Mesodermal cell (in vitro differentiated cells): ENCODE data around the gene FOXP1.

ENCODE experiments used
- H3K27ac ChIP-seq: 2 replicates; pipeline ENCODE4 v1.7.0; 2013; ENCODE audit warnings: mild to moderate bottlenecking, low read depth, low read length, moderate library complexity; ENCODE audit not compliant: severe bottlenecking
- H3K36me3 ChIP-seq: 2 replicates; pipeline ENCODE4 v1.7.1; 2013; ENCODE audit warnings: mild to moderate bottlenecking, low read length, moderate library complexity; ENCODE audit not compliant: control insufficient read depth, insufficient read depth
- H3K4me1 ChIP-seq: one replicate; pipeline ENCODE4 v1.7.1; 2013; ENCODE audit warnings: mild to moderate bottlenecking, low read length; ENCODE audit not compliant: insufficient read depth, control insufficient read depth, poor library complexity, severe bottlenecking
- H3K4me3 ChIP-seq: 2 replicates; pipeline ENCODE4 v1.7.0; 2013; ENCODE audit warnings: low read length, control low read depth, mild to moderate bottlenecking; ENCODE audit not compliant: insufficient read depth, poor library complexity, severe bottlenecking; ENCODE audit errors: extremely low read depth
- H3K9me3 ChIP-seq: 2 replicates; pipeline ENCODE4 v1.7.1; 2013; ENCODE audit warnings: mild to moderate bottlenecking, low read length, moderate library complexity; ENCODE audit not compliant: control insufficient read depth
- WGBS, 2 experiments: methylation state at CpG; one replicate each; pipeline ENCODE4 v1.1.5; 2013; ENCODE audit warnings: missing lambda C conversion rate in 2 of 2; ENCODE audit not compliant: insufficient coverage in 2 of 2; 5-methylcytosine and 5-hydroxymethylcytosine counted together

Gene FOXP1

DNA sequence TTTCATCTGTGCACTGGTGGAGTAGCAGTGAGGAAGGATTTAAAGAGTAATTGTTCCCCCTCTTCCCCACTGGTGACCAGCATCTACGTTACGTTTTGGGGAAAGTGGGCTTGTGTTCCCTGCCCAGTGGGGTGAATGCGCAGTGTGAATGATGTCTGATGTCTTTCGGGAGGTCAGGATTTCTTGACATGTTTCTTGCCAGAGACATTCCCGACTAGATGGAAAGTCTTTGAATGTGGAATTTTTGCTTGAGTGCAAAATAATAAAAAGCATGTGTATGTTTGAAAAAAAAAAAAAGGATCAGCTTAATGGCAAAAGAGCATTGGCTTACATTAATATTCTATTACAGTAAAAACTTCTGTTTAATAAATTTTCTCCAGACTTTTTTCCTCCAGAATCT, 632.2 kb downstream of the FOXP1 start:
- 92 to 93% methylated on average over 2 to 5 of the region's 5 CpGs for WGBS, 2 experiments
- H3K4me3 ChIP-seq = no peak overlapping the region
- H3K4me1 ChIP-seq = no peaks in the 10 kb centered on the region
- H3K27ac ChIP-seq = no peak overlapping the region
- H3K9me3 ChIP-seq = no peaks in the 10 kb centered on the region
- no peaks in the 10 kb centered on the region for H3K36me3 ChIP-seq

DNA sequence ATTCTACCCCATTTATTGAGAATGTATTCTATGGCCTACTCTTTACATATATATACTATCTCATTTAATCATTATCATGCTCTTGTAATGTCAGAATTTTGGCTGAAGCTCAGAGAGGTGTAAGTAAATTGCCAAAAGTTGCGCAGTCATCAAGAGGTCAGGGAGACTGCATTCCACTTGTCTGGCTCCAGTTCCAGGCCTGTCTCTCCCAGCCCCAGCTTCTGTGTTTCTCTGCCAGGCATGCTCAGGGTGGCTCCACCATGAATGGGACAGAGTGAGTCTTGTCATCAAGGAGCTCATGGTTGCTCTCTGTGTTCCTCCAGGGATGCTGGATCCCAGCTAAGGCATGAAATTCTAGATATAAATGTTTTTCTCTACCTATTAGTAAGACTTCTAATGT, 635.9 kb downstream of the FOXP1 start:
- 100% methylated on average over 1 of the region's 1 CpG; no CpG with 5 or more reads in 1 of the 2 experiments for WGBS, 2 experiments
- no peak overlapping the region for H3K27ac ChIP-seq
- H3K9me3 ChIP-seq = no peaks in the 10 kb centered on the region
- H3K36me3 ChIP-seq = no peaks in the 10 kb centered on the region
- no peaks in the 10 kb centered on the region for H3K4me1 ChIP-seq
- no peak overlapping the region for H3K4me3 ChIP-seq

DNA sequence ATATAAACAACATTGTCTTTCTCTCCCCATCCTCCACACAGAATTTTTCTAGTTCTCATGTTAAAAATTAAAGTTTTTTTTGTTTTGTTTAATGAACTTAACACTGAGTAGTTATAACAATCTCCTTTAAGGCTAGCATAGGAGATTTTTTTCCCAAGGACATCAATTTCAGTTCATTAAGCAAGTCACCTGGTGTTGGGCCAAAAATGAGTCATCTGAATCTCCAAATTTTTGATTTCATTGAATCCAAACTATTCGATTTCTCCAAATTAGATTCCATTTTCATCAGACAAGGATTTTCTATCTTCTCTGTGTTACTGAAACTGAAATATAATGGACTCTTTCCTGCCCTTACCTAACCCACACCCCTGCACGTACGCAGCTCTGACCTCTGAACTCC, 639.6 kb downstream of the FOXP1 start:
- no peaks in the 10 kb centered on the region for H3K36me3 ChIP-seq
- no peak overlapping the region for H3K4me3 ChIP-seq
- WGBS, 2 experiments = 86% methylated on average over 1 of the region's 3 CpGs; no CpG with 5 or more reads in 1 of the 2 experiments
- no peak overlapping the region for H3K27ac ChIP-seq
- no peaks in the 10 kb centered on the region for H3K9me3 ChIP-seq
- H3K4me1 ChIP-seq = no peaks in the 10 kb centered on the region

DNA sequence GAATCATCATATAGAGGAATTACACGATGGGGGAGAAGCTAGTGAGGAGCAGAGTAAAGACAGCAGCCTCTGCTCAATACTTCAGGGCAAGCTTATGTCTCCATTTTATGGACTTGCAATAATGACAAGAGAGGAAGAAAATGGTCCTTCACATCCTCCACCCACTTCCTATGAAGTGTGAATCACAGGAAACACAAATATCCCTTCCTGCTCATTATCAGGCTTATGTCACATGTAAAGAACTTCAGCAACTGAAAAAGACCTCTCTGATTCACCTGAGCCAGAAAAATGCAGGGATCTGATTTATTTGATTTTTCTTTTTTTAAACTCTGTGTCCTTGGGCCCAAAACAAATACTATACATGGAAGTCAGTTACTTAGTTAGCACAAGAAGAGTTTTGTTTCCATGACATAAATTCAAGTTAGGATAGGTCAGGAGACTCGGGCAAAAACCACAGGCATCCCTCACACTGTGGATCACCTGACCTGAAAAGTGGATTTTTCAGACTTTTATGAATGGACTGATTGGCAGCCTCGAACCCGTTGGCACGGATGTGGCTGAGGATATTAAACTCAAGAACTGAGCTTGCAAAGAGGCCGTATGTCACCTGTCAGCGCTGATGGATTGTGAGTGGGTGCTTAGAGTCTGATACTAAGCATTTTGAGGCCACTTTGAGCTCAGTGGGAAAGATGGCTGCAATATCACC, 650.3 kb downstream of the FOXP1 start:
- Histone ChIP-seq H3K4me1 (no peaks in the 10 kb centered on the region), H3K27ac (no peak overlapping the region), H3K9me3 (no peaks in the 10 kb centered on the region), H3K4me3 (no peak overlapping the region), H3K36me3 (no peaks in the 10 kb centered on the region)
- WGBS, 2 experiments = 92 to 96% methylated on average over 6 of the region's 7 CpGs

DNA sequence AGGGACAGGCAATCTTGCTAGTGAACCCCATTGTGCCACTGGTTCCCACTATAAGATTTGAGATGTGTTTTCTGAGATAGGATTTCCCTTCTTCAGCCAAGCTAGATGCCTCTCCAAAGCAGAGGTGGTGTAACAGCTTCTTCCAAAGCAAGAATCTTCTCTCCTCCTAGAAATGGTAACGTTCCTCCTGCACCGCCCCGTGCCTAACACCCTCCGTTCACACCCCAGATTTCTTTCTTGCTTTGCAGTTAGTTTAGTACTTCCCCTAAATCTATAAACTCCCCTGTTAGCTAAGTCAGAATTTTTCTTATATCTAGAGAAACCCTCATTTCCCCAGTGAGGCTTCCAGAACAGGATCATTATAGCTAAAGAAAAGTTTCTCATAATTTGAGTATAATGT, 653.5 kb downstream of the FOXP1 start:
- H3K4me3 ChIP-seq = no peak overlapping the region
- 94 to 96% methylated on average over 4 of the region's 4 CpGs for WGBS, 2 experiments
- H3K9me3 ChIP-seq = no peaks in the 10 kb centered on the region
- no peaks in the 10 kb centered on the region for H3K36me3 ChIP-seq
- H3K4me1 ChIP-seq = no peaks in the 10 kb centered on the region
- no peak overlapping the region for H3K27ac ChIP-seq

DNA sequence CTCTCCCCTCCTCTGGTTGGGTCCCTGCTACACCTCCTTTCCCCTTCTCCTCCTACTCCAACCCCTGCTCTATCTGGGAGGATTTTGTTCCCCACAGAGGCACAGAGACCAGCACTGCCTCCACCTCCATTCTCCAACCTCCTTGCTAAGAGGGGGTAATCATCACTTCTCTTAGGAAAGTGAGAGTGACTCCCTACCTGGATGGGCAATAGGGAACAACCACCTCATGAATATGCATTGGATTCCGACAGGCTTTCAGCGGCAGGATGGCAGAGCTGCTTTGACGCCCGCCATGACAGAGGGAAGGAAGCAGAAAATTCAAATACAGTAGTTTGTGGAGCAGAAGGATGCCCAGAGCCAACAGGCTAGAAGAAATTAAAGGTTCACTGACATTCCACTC, 656.3 kb downstream of the FOXP1 start:
- Histone ChIP-seq H3K4me1 (no peaks in the 10 kb centered on the region), H3K36me3 (no peaks in the 10 kb centered on the region), H3K4me3 (no peak overlapping the region), H3K27ac (no peak overlapping the region), H3K9me3 (no peaks in the 10 kb centered on the region)
- 96% methylated on average over 4 of the region's 4 CpGs; no CpG with 5 or more reads in 1 of the 2 experiments for WGBS, 2 experiments

DNA sequence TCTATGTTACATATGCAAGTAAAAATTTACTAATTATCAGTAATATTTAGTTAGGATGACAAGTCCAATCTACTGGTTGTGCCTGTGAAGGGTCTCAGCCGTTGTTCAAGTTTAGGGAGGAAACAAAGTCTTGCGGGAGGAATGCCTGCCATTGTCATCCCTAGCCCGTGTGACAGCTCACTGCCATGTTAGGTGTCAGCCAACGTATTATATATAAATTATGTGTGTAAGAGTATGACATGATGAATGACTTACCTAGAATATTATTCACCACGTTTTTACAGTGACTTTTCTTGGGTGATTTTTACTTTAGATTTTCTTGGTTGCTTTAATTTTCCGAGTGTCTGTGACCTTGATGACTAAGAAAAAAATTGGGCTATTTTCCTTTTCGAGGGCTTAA, 656.7 kb downstream of the FOXP1 start:
- Histone ChIP-seq H3K27ac (no peak overlapping the region), H3K4me1 (no peaks in the 10 kb centered on the region), H3K9me3 (no peaks in the 10 kb centered on the region), H3K4me3 (no peak overlapping the region), H3K36me3 (no peaks in the 10 kb centered on the region)
- WGBS, 2 experiments = 74 to 83% methylated on average over 3 to 4 of the region's 7 CpGs

DNA sequence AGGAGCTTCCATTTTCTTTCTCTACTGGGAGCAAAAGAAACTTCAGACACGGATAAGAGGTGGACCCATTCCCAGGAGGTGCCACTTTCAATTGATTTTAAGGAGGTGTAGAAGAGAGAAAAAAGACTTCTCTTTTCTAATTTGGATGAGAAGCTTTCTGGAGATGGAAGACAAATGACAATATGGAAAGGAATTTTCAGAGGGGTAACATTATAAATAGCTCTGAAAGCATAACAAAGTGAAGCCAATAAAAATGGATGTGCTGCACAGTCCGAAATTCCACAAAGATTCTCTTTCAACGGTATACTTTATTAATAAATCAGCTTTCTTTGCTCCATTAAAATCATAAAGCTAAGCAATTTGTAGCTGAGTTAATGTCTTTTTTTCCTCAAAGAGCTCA, 663.9 kb downstream of the FOXP1 start:
- no peaks in the 10 kb centered on the region for H3K9me3 ChIP-seq
- H3K27ac ChIP-seq = no peak overlapping the region
- H3K4me3 ChIP-seq = no peak overlapping the region
- H3K36me3 ChIP-seq = no peaks in the 10 kb centered on the region
- 83% methylated on average over 2 of the region's 3 CpGs; no CpG with 5 or more reads in 1 of the 2 experiments for WGBS, 2 experiments
- H3K4me1 ChIP-seq = peaks cover 8% of the 10 kb centered on the region

DNA sequence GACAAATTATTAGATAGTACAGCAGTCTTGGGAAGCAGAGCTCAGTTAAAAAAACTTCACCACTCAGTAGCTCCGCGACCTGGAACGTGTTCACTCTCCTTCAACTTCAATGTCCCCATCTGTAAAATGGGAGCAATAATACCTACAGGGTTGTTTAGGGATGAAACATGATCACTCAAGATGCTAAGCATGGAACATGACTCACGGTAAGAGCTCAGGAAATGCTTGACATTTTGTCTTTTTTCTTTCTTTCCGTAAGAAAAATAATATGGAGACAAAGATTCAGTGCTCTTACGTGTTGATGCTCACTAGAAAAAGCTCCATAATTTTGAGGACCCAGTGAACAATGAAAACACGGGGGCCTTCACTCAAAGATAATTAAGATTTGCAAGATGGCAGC, 664.4 kb downstream of the FOXP1 start:
- Histone ChIP-seq H3K36me3 (no peaks in the 10 kb centered on the region), H3K27ac (no peak overlapping the region), H3K4me3 (no peak overlapping the region), H3K4me1 (peaks cover 8% of the 10 kb centered on the region), H3K9me3 (no peaks in the 10 kb centered on the region)
- WGBS, 2 experiments = 82 to 86% methylated on average over 4 to 7 of the region's 7 CpGs

DNA sequence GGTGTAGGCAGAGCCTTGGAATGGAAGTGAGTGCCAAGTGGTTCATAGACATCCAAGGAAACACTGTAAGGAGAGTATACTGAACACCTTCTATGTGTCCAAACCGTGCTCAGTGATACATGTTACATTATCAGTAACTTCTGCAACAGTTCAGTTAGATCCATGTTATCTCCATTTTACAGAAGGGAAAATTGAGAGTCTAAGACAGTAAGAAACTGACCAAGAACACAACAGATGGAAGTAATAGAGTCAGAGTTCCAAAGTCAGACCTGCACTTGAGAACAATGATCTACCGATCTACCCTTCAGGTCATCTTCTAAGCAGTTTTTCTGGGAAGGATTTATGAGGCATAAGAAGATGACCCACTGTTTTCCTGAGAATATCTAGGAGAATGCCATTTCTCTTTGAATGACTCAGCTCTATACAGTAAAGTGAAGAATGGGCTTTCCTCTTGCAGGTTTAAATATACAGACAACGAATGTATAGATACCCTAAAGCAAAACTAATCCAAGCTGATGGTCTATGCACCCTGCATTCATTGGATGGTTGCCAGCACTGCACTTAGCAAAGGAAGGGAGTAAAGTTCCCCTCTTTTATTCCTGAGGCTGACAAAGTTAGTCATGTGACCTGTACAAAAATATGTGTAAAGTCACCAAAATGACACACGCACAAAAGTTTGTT, 667.0 kb downstream of the FOXP1 start:
- H3K27ac ChIP-seq = peak overlapping the region; percentile 63
- H3K9me3 ChIP-seq = no peaks in the 10 kb centered on the region
- no peak overlapping the region for H3K4me3 ChIP-seq
- H3K4me1 ChIP-seq = peaks cover 8% of the 10 kb centered on the region
- H3K36me3 ChIP-seq = no peaks in the 10 kb centered on the region
- WGBS, 2 experiments = 90 to 92% methylated on average over 2 of the region's 4 CpGs

DNA sequence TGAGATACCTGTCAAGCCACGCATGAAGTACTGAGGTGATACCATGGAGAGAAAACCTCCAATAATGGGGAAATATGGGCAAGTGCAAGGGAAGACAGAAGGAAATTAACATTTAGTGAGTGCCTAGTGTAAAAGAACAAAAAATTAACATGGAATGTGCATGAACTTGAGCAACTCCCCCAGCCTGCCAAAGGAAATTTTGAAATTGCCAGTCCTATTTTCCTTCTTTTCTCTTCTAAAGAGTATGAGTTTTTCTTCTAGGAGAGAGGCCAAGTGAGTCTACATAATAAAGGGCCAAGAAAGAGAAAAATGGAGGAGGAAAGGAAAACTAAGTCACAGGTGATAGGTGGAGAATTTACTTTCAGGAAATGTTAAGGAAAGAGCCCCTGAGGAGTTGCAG, 668.7 kb downstream of the FOXP1 start:
- Histone ChIP-seq H3K27ac (no peak overlapping the region), H3K4me1 (peaks cover 8% of the 10 kb centered on the region), H3K9me3 (no peaks in the 10 kb centered on the region), H3K36me3 (no peaks in the 10 kb centered on the region), H3K4me3 (no peak overlapping the region)
- 89 to 100% methylated on average over 1 of the region's 1 CpG for WGBS, 2 experiments
